ENCODE data around the gene CALM3. TPM values are rescaled to one million over a fixed set of nuclear protein-coding genes. Genes with fewer than 3 reads are reported as not detected.
A peak's percentile ranks its signal among the peaks of the same experiment; 100 is the strongest.

CALM3 gene
- total RNA-seq, 1 donor from 2014 or later: 181 TPM

- no peak overlapping the region for H3K4me3 ChIP-seq (ENCODE audit: low read depth, low read length)
- TF ChIP-seq CTCF (conservative IDR thresholded peaks at IDR 0.05; ENCODE audit: low read depth, low read length): no peak
- DNase-seq (ENCODE audit: low read depth): no peak
Observed at GRCh38 chr19:46630586-46631205, 29.6 kb downstream of the CALM3 start.

GRCh38 chr19:46631481-46631880 is 30.4 kb downstream of the CALM3 start:
- no peak overlapping the region for H3K4me3 ChIP-seq (ENCODE audit: low read depth, low read length)
- TF ChIP-seq CTCF (conservative IDR thresholded peaks at IDR 0.05; ENCODE audit: low read depth, low read length): no peak
- no peak for DNase-seq (ENCODE audit: low read depth)

- DNase-seq (ENCODE audit: low read depth): no peak
- TF ChIP-seq CTCF (conservative IDR thresholded peaks at IDR 0.05; ENCODE audit: low read depth, low read length): no peak
- no peak overlapping the region for H3K4me3 ChIP-seq (ENCODE audit: low read depth, low read length)
Observed at GRCh38 chr19:46633130-46633529, 32.0 kb downstream of the CALM3 start.

GRCh38 chr19:46634045-46634655 is 33.0 kb downstream of the CALM3 start:
- DNase-seq (ENCODE audit: low read depth): no peak
- H3K4me3 ChIP-seq (ENCODE audit: low read depth, low read length): peak overlapping the region; percentile 43
- TF ChIP-seq CTCF (conservative IDR thresholded peaks at IDR 0.05; ENCODE audit: low read depth, low read length): no peak

GRCh38 chr19:46634656-46635218 is 33.6 kb downstream of the CALM3 start:
- no peak for DNase-seq (ENCODE audit: low read depth)

GRCh38 chr19:46635920-46636761 is 35.0 kb downstream of the CALM3 start, which contains the start of gene GNG8:
TSS of gene GNG8 (minus strand) at chr19:46636202. CDS start at chr19:46634682, 1,520 bp downstream.
- H3K4me3 ChIP-seq (ENCODE audit: low read depth, low read length): no peak within 1 kb of the TSS
- no peak for DNase-seq (ENCODE audit: low read depth)
- no peak for TF ChIP-seq CTCF (conservative IDR thresholded peaks at IDR 0.05; ENCODE audit: low read depth, low read length)

More at GRCh38 chr19:46634656-46635218, 33.6 kb downstream of the CALM3 start:
- no peak for TF ChIP-seq CTCF (conservative IDR thresholded peaks at IDR 0.05; ENCODE audit: low read depth, low read length)
- H3K4me3 ChIP-seq (ENCODE audit: low read depth, low read length): peak overlapping the region; percentile 29
